HepG2 (cell line): ENCODE results near the gene CASP7. TPM values are rescaled to one million over a fixed set of nuclear protein-coding genes. Genes with fewer than 3 reads are reported as not detected.

Source experiments
- ATAC-seq: fragments of 200-7000 bp; cut with Tn5 transposase; 3 replicates; pipeline ENCODE4 v1.9.1; 2020; ENCODE audit warnings: mild to moderate bottlenecking, moderate library complexity
- BruUV-seq: library from RNA; stranded (reverse); fragments of 400-500 nt; replicated peaks from 2 replicates; lab custom pipeline; 2021; lab: Mats Ljungman, UMichigan
- CTCF ChIA-PET: fragments of 300-600 bp; formaldehyde crosslinking; extraction: SDS; loops from one replicate; lab custom pipeline; 2021; ENCODE audit warnings: low total read pairs, inconsistent platforms, low intra/inter-chr PET ratio; lab: Yijun Ruan, JAX
- POLR2A ChIA-PET: fragments of 350-600 bp; sonication (Branson Sonifier 250); formaldehyde crosslinking; loops from one replicate; lab custom pipeline; 2020; ENCODE audit warnings: antibody characterized with exemption, inconsistent platforms; lab: Yijun Ruan, JAX
- DNase-seq: peaks from one replicate; pipeline ENCODE4 v3.0.0-alpha.2; 2015; ENCODE audit warnings: low spot score
- FAIRE-seq: peaks from 3 replicates; lab custom pipeline; 2011; peaks lifted over from hg19 to GRCh38; lab: Jason Lieb, UNC
- H2AFZ ChIP-seq: one replicate; pipeline ENCODE4 v1.6.1; 2011; ENCODE audit warnings: low read length, inconsistent platforms
- H3K27ac ChIP-seq: fragments of 300-600 bp; 3 replicates; pipeline ENCODE4 v1.8.0; 2011; ENCODE audit warnings: mixed run types, mild to moderate bottlenecking, mixed read lengths, low read length, inconsistent platforms; ENCODE audit not compliant: insufficient read depth; ENCODE audit errors: extremely low read length
- H3K27me3 ChIP-seq, 2 experiments: fragments of 200-600 bp in 1 of 2; 2 replicates in 1 of 2; 3 replicates in 1 of 2; pipeline versions ENCODE4 v1.6.0 to v1.8.0; 2011; ENCODE audit warnings: low read length in 2 of 2, mild to moderate bottlenecking in 2 of 2, moderate library complexity in 2 of 2, inconsistent platforms in 1 of 2; ENCODE audit not compliant: insufficient read depth in 2 of 2, control insufficient read depth in 1 of 2
- H3K36me3 ChIP-seq, 2 experiments: fragments of 200-600 bp in 1 of 2; replicated peaks in 1 of 2; 2 replicates in 1 of 2; 3 replicates in 1 of 2; pipeline versions ENCODE4 v1.5.1 to v1.8.0; 2011; ENCODE audit warnings: low read length in 2 of 2, inconsistent platforms in 1 of 2; ENCODE audit not compliant: insufficient read depth in 2 of 2, control insufficient read depth in 1 of 2
- H3K4me1 ChIP-seq: 2 replicates; pipeline ENCODE4 v1.5.1; 2012; ENCODE audit warnings: low read length, inconsistent platforms; ENCODE audit not compliant: insufficient read depth
- H3K4me2 ChIP-seq: 2 replicates; pipeline ENCODE4 v1.6.0; 2011; ENCODE audit warnings: low read depth, low read length, inconsistent platforms
- H3K4me3 ChIP-seq, 3 experiments: fragments of 200-600 bp in 1 of 3; sonication (generic), shearing (Covaris generic) in 1 of 3; replicated peaks in 1 of 3; 2 replicates each; pipeline ENCODE4 v1.5.1; 2011 to 2016; ENCODE audit warnings: low read length in 3 of 3, inconsistent platforms in 2 of 3, low read depth in 2 of 3, mild to moderate bottlenecking in 2 of 3, control low read depth in 1 of 3, mixed read lengths in 1 of 3; ENCODE audit not compliant: insufficient read depth in 1 of 3
- H3K79me2 ChIP-seq: one replicate; pipeline ENCODE4 v1.6.1; 2011; ENCODE audit warnings: low read length, inconsistent platforms; ENCODE audit not compliant: insufficient read depth
- H3K9ac ChIP-seq: 2 replicates; pipeline ENCODE4 v1.6.0; 2011; ENCODE audit warnings: mild to moderate bottlenecking, low read depth, low read length, inconsistent platforms; ENCODE audit not compliant: insufficient read depth
- H3K9me3 ChIP-seq: 2 replicates; pipeline ENCODE4 v1.5.1; 2012; ENCODE audit warnings: mild to moderate bottlenecking, low read length
- H4K20me1 ChIP-seq: 2 replicates; pipeline ENCODE4 v1.6.0; 2011; ENCODE audit warnings: inconsistent platforms, mild to moderate bottlenecking, low read length, moderate library complexity; ENCODE audit not compliant: insufficient read depth
- CREBL2 ChIP-seq: sonication (generic); formaldehyde crosslinking; IDR thresholded peaks from 2 replicates; pipeline ENCODE4 v1.8.1; 2023; ENCODE audit warnings: missing genetic modification reagents, mild to moderate bottlenecking, borderline replicate concordance
- MIER3 ChIP-seq: IDR thresholded peaks from 2 replicates; pipeline ENCODE4 v1.6.1; 2016; ENCODE audit warnings: missing compliant biosample characterization, borderline replicate concordance
- MYPOP ChIP-seq: sonication (generic); formaldehyde crosslinking; IDR thresholded peaks from 2 replicates; pipeline ENCODE4 v1.8.1; 2023; ENCODE audit warnings: mild to moderate bottlenecking, moderate library complexity, missing genetic modification reagents
- SIX1 ChIP-seq: sonication (generic); formaldehyde crosslinking; IDR thresholded peaks from 2 replicates; pipeline ENCODE4 v1.4.0; 2020; ENCODE audit warnings: missing genetic modification reagents, borderline replicate concordance
- SNAPC2 ChIP-seq: sonication (generic); formaldehyde crosslinking; IDR thresholded peaks from 2 replicates; pipeline ENCODE4 v1.8.1; 2022; ENCODE audit warnings: mild to moderate bottlenecking, missing genetic modification reagents
- ZFP36 ChIP-seq: fragments of 150-350 bp; IDR thresholded peaks from 2 replicates; pipeline ENCODE4 v1.6.1; 2018; ENCODE audit warnings: borderline replicate concordance, low read length, low read depth; ENCODE audit not compliant: partially characterized antibody
- ZNF235 ChIP-seq: sonication (generic); formaldehyde crosslinking; IDR thresholded peaks from 2 replicates; pipeline ENCODE4 v1.8.1; 2023; ENCODE audit warnings: mild to moderate bottlenecking, missing genetic modification reagents, borderline replicate concordance
- ZNF24 ChIP-seq: fragments of 450-650 bp; IDR thresholded peaks from 2 replicates; pipeline ENCODE4 v1.6.1; 2017; ENCODE audit warnings: antibody characterized with exemption, mild to moderate bottlenecking
- ZNF619 ChIP-seq: sonication (generic); formaldehyde crosslinking; IDR thresholded peaks from 2 replicates; pipeline ENCODE4 v1.4.0; 2020; ENCODE audit warnings: mild to moderate bottlenecking, missing genetic modification reagents
- WGBS: methylation state at CpG from one replicate; pipeline ENCODE4 v1.1.6; 2017; ENCODE audit warnings: low lambda C conversion rate; 5-methylcytosine and 5-hydroxymethylcytosine counted together
- in situ Hi-C: cut with HindIII; loops from 2 replicates; pipeline ENCODE4 v1.10.0; 2017; ENCODE audit warnings: low pct_unique_long_range_greater_than_20kb; ENCODE audit not compliant: extremely low pct_ligation_motif_present
- intact Hi-C: fragments of 100-400 bp; cut with micrococcal nuclease; formaldehyde crosslinking; loops from one replicate; pipeline ENCODE4 v1.10.0; 2022; ENCODE audit not compliant: unreplicated experiment
- polyA plus RNA-seq, 8 experiments: library from polyadenylated mRNA; depleted of rRNA in 3 of 8; stranded (reverse) in 7 of 8; unstranded in 1 of 8; fragments of >200 nt; fragmentation: Illumina TruSeq in 4 of 8; extraction: Trizol in 4 of 8; gene quantifications; 2 replicates each; pipeline versions ENCODE4 v1.2.1 to v1.2.3, GENCODE V29; 2011 to 2016; ENCODE audit warnings: low read depth in 4 of 8, missing spikeins in 1 of 8, mixed read lengths in 1 of 8; ENCODE audit not compliant: insufficient read depth in 1 of 8
- total RNA-seq, 5 experiments: library from RNA; depleted of rRNA; stranded (reverse); fragments of >200 nt; fragmentation: Illumina TruSeq; extraction: Trizol; gene quantifications; 2 replicates each; pipeline ENCODE4 v1.2.3, GENCODE V29; 2016; ENCODE audit warnings: low read depth in 1 of 5

Gene CASP7
- total and polyA plus RNA-seq, 2 of the 13 experiments (the other 11 are each of a cell fraction or from before 2014, with no cell fraction given) = 11.9 to 39.3 TPM

GRCh38 chr10:113656896-113657295 lies 22.8 kb upstream of the CASP7 start:
- no peak overlapping the region for H3K4me3 ChIP-seq
- TF ChIP-seq SNAPC2 (CRISPR knock-in tag) (no peak), MIER3 (no peak)
- DNase-seq (no peak), FAIRE-seq (no peak), ATAC-seq (no peak)
- 0% methylated on average over 2 of the region's 2 CpGs for WGBS
- POLR2A ChIA-PET = no interaction called here
- H3K79me2 ChIP-seq = no peaks in the 10 kb centered on the region
- no TSS peak for BruUV-seq
- H3K4me2 ChIP-seq = no peak overlapping the region
- H3K36me3 ChIP-seq = no peaks in the 10 kb centered on the region
- in situ Hi-C loops (no loop called here), intact Hi-C loops (no loop called here)
- CTCF ChIA-PET = no interaction called here
- H4K20me1 ChIP-seq = no peaks in the 10 kb centered on the region
- no peak overlapping the region for H3K27ac ChIP-seq
- H3K27me3 ChIP-seq = no peaks in the 10 kb centered on the region; a peak in 1 of 5 replicates
- H3K9ac ChIP-seq = no peak overlapping the region
- no peak overlapping the region for H2AFZ ChIP-seq
- no peaks in the 10 kb centered on the region for H3K4me1 ChIP-seq
- no peaks in the 10 kb centered on the region for H3K9me3 ChIP-seq

DNA sequence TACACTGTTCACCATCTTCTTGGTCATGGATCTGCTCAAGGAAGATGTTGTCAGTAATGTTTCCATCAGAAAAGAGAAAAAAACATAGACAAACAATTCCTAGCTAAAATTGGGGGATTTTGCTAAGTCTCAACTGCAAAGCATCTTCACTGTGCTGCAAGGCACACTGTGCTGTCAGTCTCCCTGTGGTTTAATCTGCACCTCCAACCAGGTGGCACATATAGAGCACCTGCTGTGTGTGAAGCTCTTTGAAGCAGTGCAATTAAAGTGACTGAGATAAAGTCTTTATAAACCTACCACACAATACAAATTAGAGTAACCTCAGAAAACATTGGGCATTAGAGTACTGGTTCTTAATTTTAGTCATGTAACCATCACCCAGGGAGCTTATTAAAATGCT lies 22.2 kb upstream of the CASP7 start:
- CTCF ChIA-PET = no interaction called here
- in situ Hi-C loops = no loop called here

More for the DNA sequence above, 22.2 kb upstream of the CASP7 start:
- DNase-seq = no peak
- FAIRE-seq = no peak
- intact Hi-C loops = no loop called here
- Histone ChIP-seq H3K9ac (no peak overlapping the region), H3K79me2 (no peaks in the 10 kb centered on the region), H4K20me1 (no peaks in the 10 kb centered on the region), H2AFZ (no peak overlapping the region), H3K4me3 (no peak overlapping the region), H3K9me3 (no peaks in the 10 kb centered on the region), H3K27me3 (no peaks in the 10 kb centered on the region; a peak in 1 of 5 replicates), H3K36me3 (no peaks in the 10 kb centered on the region), H3K4me2 (no peak overlapping the region), H3K27ac (no peak overlapping the region), H3K4me1 (no peaks in the 10 kb centered on the region)
- TF ChIP-seq ZNF619 (CRISPR knock-in tag) = no peak
- TF ChIP-seq SIX1 (CRISPR knock-in tag) = no peak
- no peak for TF ChIP-seq ZNF235
- no peak for TF ChIP-seq CREBL2 (CRISPR knock-in tag)
- TF ChIP-seq ZNF24 = no peak
- TF ChIP-seq ZFP36 = no peak
- TF ChIP-seq MYPOP (CRISPR knock-in tag) = no peak
- no peak for ATAC-seq
- no TSS peak for BruUV-seq
- POLR2A ChIA-PET = no interaction called here
